Measurements from ENCODE around the gene CEACAM16.

- TF ChIP-seq CTCF (conservative IDR thresholded peaks at IDR 0.05) (no peak), ZFX (IDR thresholded peaks at IDR 0.05) (no peak)
Observed at GRCh38 chr19:44757735-44758505, 59.0 kb downstream of the CEACAM16 start.
